ENCODE data around the gene MACF1. TPM values are rescaled to one million over a fixed set of nuclear protein-coding genes. Genes with fewer than 3 reads are reported as not detected.
A peak's percentile ranks its signal among the peaks of the same experiment; 100 is the strongest.

The MACF1 gene
- total RNA-seq, 1 donor from 2014 or later = 694 TPM

DNA sequence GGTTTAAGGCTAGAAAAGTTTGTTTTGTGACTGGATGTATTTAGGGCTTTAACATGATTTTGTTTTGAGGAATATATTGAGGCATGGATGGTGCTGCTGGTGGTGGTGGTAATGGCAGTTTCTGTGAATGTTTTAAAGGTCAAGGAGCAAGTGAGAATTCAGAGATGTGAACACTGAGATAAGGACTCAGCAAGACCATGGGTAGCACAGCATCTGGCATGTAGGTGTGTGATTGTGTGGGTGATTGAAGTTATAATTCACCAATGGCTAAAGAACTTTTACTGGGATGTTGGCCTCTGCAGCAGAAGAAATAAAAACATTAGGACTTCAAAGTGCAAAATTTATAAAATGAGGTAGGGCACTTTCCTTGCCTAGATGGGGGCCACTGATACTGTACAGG is 65.9 kb downstream of the MACF1 start:
- H3K27me3 Mint-ChIP-seq (ENCODE audit: low read depth, unreplicated experiment) = no peaks in the 10 kb centered on the region
- H3K4me1 Mint-ChIP-seq (ENCODE audit: low read depth, unreplicated experiment) = peaks cover 56% of the 10 kb centered on the region
- no peak overlapping the region for H3K4me2 ChIP-seq (ENCODE audit: low read length)
- no peaks in the 10 kb centered on the region for H3K9me3 Mint-ChIP-seq (ENCODE audit: unreplicated experiment)
- no peak overlapping the region for H3K27ac ChIP-seq (ENCODE audit: low read depth, low read length)
- H4K20me1 ChIP-seq (ENCODE audit: insufficient read depth, low read length) = peaks cover 82% of the 10 kb centered on the region
- TF ChIP-seq, protein P1, sequence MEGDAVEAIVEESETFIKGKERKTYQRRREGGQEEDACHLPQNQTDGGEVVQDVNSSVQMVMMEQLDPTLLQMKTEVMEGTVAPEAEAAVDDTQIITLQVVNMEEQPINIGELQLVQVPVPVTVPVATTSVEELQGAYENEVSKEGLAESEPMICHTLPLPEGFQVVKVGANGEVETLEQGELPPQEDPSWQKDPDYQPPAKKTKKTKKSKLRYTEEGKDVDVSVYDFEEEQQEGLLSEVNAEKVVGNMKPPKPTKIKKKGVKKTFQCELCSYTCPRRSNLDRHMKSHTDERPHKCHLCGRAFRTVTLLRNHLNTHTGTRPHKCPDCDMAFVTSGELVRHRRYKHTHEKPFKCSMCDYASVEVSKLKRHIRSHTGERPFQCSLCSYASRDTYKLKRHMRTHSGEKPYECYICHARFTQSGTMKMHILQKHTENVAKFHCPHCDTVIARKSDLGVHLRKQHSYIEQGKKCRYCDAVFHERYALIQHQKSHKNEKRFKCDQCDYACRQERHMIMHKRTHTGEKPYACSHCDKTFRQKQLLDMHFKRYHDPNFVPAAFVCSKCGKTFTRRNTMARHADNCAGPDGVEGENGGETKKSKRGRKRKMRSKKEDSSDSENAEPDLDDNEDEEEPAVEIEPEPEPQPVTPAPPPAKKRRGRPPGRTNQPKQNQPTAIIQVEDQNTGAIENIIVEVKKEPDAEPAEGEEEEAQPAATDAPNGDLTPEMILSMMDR (IDR thresholded peaks at IDR 0.05; ENCODE audit: insufficient read depth, low read depth, low read length) = no peak
- TF ChIP-seq EZH2 (IDR thresholded peaks at IDR 0.05; ENCODE audit: insufficient read depth, low read length) = no peak
- peaks cover 18% of the 10 kb centered on the region for H3K4me1 ChIP-seq (ENCODE audit: insufficient read depth, low read length)
- no peak overlapping the region for H3K9ac ChIP-seq (ENCODE audit: low read length)
- peak overlapping the region; percentile 73 for H3K4me3 Mint-ChIP-seq (ENCODE audit: unreplicated experiment)
- DNase-seq (ENCODE audit: low read depth) (no peak), FAIRE-seq (no peak)
- H3K36me3 ChIP-seq (ENCODE audit: insufficient read depth, low read length) = peaks cover 5% of the 10 kb centered on the region
- no peaks in the 10 kb centered on the region for H3K27me3 ChIP-seq (ENCODE audit: insufficient read depth, low read length)
- no peak overlapping the region for H3K4me3 ChIP-seq (ENCODE audit: insufficient read depth, low read depth, low read length)
- peaks cover 8% of the 10 kb centered on the region for H3K36me3 Mint-ChIP-seq (ENCODE audit: low read depth, unreplicated experiment)
- H2AFZ ChIP-seq (ENCODE audit: low read depth, low read length) = no peak overlapping the region
- H3K9me3 ChIP-seq (ENCODE audit: insufficient read depth, low read depth, low read length) = no peaks in the 10 kb centered on the region
- peaks cover 94% of the 10 kb centered on the region for H3K79me2 ChIP-seq (ENCODE audit: insufficient read depth, low read length)
- H3K27ac Mint-ChIP-seq (ENCODE audit: unreplicated experiment) = peak overlapping the region; percentile 82

DNA sequence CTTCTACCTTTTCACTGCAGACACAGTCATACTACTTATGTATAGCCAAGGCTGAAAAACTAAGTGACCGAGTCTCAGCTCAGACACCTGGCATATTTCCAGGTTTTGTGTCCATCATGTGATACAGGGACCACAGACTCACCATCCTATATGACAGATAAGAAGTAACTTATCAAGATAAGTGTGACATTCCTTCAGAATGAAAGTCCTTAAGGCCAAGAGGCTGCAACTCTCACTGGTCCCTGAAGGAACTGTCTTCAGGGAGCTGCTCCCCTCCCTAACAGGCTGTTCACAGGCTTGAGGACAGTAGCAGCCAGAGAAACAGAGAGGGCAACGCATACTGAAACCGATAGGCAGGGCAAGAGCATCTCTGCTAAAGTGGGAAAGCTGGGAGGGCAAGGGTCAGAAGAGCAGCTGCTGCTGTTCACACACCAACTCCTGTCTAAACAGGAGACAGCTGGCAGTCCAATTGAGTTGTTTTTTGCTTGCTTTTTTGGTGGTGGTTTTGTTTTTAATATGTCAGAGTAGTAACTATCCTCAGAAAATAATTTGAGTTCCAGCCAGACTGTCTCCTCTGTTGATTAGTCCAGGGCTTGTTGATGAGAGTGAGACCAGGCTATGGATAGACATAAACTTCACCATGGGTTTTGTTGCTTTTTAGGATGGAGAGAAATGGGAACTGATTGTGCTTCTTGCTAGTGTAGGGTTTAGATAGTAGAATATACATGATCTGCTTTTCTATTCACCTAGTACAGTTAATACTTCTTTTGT is 67.7 kb downstream of the MACF1 start:
- H3K9me3 Mint-ChIP-seq (ENCODE audit: unreplicated experiment) = no peaks in the 10 kb centered on the region
- H3K4me1 Mint-ChIP-seq (ENCODE audit: low read depth, unreplicated experiment) = peaks cover 65% of the 10 kb centered on the region
- peak overlapping the region; percentile 7 for H3K4me2 ChIP-seq (ENCODE audit: low read length)
- no peak overlapping the region for H3K9ac ChIP-seq (ENCODE audit: low read length)
- H3K9me3 ChIP-seq (ENCODE audit: insufficient read depth, low read depth, low read length) = no peaks in the 10 kb centered on the region
- H3K27me3 Mint-ChIP-seq (ENCODE audit: low read depth, unreplicated experiment) = no peaks in the 10 kb centered on the region
- H3K4me3 ChIP-seq (ENCODE audit: insufficient read depth, low read depth, low read length) = no peak overlapping the region
- H3K4me1 ChIP-seq (ENCODE audit: insufficient read depth, low read length) = peaks cover 18% of the 10 kb centered on the region
- peaks cover 83% of the 10 kb centered on the region for H4K20me1 ChIP-seq (ENCODE audit: insufficient read depth, low read length)
- H3K27ac ChIP-seq (ENCODE audit: low read depth, low read length) = no peak overlapping the region
- H3K36me3 Mint-ChIP-seq (ENCODE audit: low read depth, unreplicated experiment) = peaks cover 8% of the 10 kb centered on the region
- H2AFZ ChIP-seq (ENCODE audit: low read depth, low read length) = no peak overlapping the region
- no peaks in the 10 kb centered on the region for H3K27me3 ChIP-seq (ENCODE audit: insufficient read depth, low read length)
- peaks cover 5% of the 10 kb centered on the region for H3K36me3 ChIP-seq (ENCODE audit: insufficient read depth, low read length)
- TF ChIP-seq EZH2 (IDR thresholded peaks at IDR 0.05; ENCODE audit: insufficient read depth, low read length) = no peak
- TF ChIP-seq, protein P1 (IDR thresholded peaks at IDR 0.05; ENCODE audit: insufficient read depth, low read depth, low read length) = no peak
- peak overlapping the region; percentile 57 for H3K4me3 Mint-ChIP-seq (ENCODE audit: unreplicated experiment)
- DNase-seq (ENCODE audit: low read depth) (no peak), FAIRE-seq (no peak)
- H3K27ac Mint-ChIP-seq (ENCODE audit: unreplicated experiment) = peak overlapping the region; percentile 67
- peaks cover 94% of the 10 kb centered on the region for H3K79me2 ChIP-seq (ENCODE audit: insufficient read depth, low read length)
